IPS-NIHi7 (cell line): Measurements from ENCODE around the gene APH1B.

Experiments used
- DNase-seq: peaks from one replicate; pipeline ENCODE4 v3.0.0; 2012; ENCODE audit warnings: mixed read lengths; ENCODE audit errors: extremely low spot score

Gene APH1B

DNA sequence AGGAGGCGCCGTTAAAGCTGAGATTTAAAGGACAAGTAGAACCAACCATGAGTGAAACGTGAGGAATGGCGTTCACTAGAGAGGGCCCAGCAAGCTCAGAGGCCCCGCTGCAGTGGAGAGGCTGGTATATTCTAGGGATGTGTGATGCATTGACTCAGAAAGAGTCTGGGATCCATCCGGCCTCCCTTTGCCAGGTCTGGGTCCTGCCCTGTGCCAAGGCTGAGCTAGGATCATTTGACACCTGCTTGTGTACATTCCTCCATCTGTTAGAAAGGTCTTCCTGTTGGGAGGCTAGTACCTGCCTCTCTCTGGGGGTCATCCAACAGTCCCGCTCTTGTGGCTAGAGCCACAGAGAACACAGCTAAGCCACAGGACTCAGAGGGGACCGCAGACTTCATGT lies 75.9 kb downstream of the APH1B start:
- DNase-seq, result no peak

DNA sequence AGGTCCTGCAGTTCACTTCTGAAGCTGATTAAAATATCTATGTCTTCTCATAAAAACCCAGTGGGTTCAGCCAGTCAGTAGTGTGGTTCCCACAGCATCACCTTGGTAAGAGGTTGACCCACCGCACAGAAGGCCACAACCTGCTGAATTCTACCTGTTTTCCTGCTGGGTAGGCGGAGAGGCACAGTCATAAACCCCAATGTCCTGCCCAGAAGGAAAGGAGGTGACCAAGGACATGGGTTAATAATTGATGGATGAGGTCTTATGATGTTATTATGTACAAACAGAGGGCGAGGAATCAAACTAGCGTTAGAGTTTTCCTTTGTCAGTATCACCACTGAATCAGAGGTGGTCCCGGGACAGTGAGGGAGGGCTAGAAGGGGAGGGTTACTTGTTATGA lies 76.5 kb downstream of the APH1B start:
- no peak for DNase-seq

DNA sequence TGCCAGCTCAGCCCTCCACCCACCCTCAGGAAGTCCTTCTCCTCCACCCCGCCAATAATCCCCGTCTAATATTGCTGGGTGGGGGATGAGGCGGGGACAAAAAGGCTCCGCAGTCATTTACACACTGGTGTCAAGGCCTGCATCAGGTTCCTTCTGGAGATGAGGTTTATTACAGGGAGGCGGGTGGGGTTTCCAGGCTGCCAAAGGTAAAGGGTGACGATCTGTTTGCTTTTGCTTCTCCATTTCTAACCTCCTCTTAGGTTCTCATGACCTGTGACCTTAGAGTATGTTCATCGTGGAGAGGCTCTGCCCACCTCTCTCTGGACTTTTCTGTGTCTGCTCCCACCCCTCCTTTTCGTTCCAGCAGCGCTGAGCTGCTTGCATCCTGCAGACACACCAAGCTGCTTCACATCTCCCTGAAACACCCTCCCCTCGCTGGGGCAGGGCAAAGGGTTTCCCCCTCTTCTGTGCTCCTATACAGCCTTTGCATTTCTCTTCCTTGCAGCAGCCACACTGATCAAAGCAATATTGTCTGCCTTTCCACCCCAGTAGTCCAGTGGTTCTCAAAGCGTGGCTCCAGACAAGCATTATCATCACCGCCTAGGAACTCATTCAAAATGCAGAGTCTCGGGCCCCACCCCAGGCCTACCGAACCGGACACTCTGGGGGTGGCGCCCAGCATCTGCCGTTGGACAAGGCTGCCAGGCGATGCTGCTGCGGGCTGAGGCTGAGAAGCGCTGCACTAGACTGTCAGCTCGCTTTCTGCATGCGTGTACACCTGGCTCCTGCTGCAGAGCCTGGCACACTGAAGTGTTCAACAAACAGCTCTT lies 77.6 kb downstream of the APH1B start:
- no peak for DNase-seq

DNA sequence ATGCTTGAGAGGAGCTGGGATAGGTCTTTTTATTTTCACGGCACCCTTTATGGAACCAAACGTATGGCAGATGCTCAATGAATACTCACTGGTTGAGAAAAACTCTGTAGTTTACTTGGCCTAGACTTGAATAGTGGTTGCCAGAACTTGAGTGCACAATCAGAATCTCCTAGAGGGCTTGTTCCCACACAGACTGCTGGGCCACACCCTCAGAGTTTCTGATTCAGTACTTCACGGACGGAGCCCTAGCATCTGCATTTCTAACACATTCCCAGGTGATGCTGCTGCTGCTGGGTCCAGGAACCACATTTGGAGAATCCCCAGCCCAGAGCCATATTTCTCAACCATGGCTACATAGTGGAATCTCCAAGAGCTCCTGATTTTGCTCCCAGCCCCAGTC lies 79.7 kb downstream of the APH1B start:
- no peak for DNase-seq

DNA sequence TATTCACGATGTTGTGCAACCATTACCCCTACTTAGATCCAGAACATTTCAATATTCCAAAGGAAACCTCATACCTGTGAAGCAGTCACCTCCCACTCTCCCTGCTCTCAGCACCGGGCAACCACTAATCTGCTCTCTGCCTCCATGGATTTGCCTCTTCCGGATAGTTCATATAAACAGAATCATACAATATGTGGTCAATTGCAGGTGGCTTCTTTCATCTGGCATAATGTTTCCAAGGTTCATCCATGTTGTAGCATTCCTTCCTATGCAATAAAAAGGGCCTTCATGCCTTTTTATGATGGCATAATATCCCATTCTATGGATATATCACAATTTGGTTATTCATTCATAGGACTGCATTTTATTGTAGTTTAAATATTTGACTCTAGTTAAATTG lies 80.3 kb downstream of the APH1B start:
- no peak for DNase-seq

DNA sequence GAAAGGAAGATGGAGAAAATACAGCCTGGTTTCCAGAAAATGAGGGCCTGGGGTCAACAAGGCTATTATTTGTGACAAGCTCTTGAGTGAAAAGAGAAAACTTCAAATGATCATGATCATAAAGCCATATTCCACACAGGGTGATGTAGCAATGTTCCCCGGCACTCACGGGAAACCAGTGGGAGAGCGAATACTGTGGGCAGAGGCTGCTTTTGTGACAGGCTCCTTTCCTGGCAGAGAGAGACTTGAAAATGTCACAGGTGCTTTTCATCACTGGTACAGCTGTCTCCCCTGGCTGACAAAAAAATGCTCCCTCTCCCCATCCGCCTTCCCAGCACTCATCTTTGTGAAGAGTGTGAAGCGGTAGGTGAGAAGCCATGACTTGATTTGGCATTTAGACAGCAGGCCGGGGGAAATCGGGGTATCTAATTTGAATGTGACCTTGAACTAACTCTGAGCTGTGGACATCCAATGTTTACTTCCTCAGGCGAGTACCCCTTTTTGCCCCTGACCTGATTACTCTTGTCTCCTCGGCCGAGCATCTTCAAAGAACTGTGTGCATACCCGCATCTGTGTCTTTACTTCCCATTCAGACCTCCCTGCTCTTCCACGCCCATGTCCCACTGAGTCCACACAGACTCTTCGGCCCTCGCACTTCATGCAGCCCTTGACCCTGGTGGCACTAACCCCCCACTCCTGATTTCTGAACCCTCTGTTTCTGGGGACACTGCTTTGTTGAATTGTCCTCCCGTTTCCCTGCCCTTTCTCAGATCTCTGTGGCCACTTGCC lies 81.0 kb downstream of the APH1B start:
- no peak for DNase-seq
